Panc1 (cell line): ENCODE measurements around the gene AOC3.

Experiments used
- CTCF ChIP-seq: fragments of 450-650 bp; IDR thresholded peaks from 2 replicates; pipeline ENCODE4 v1.5.1; 2017; ENCODE audit warnings: mild to moderate bottlenecking
- POLR2AphosphoS5 ChIP-seq: IDR thresholded peaks from 2 replicates; pipeline ENCODE4 v1.6.1; 2012; ENCODE audit warnings: mild to moderate bottlenecking, low read depth, low read length, moderate library complexity
- REST ChIP-seq, 2 experiments: IDR thresholded peaks; 2 replicates each; pipeline ENCODE4 v1.6.1; 2011 to 2012; ENCODE audit warnings: low read depth in 2 of 2, control low read depth in 1 of 2, low read length in 1 of 2, mild to moderate bottlenecking in 1 of 2, moderate library complexity in 1 of 2; ENCODE audit not compliant: insufficient read depth in 1 of 2
- SIN3A ChIP-seq: IDR thresholded peaks from 2 replicates; pipeline ENCODE4 v1.6.1; 2012; ENCODE audit warnings: low read depth, mild to moderate bottlenecking, low read length, moderate library complexity, borderline replicate concordance; ENCODE audit not compliant: insufficient read depth

GRCh38 chr17:42872251-42872965 is 21.4 kb downstream of the AOC3 start:
- TF ChIP-seq CTCF (no peak), POLR2AphosphoS5 (no peak), REST (IDR thresholded peaks at IDR 0.05; ENCODE audit: insufficient read depth in 1 of 2, low read depth in 2 of 2, low read length in 1 of 2) (no peak), SIN3A (no peak)
